ENCODE results near the gene PRKG1. TPM values are rescaled to one million over a fixed set of nuclear protein-coding genes. Genes with fewer than 3 reads are reported as not detected.

The PRKG1 gene
- polyA plus RNA-seq, 3 donors: not detected

- H3K27me3 ChIP-seq (ENCODE audit: control insufficient read depth in 2 of 2, insufficient read depth in 2 of 2, low read length in 2 of 2): no peaks in the 10 kb centered on the region
- H3K4me1 Mint-ChIP-seq: no peaks in the 10 kb centered on the region
- TF ChIP-seq, protein P1, sequence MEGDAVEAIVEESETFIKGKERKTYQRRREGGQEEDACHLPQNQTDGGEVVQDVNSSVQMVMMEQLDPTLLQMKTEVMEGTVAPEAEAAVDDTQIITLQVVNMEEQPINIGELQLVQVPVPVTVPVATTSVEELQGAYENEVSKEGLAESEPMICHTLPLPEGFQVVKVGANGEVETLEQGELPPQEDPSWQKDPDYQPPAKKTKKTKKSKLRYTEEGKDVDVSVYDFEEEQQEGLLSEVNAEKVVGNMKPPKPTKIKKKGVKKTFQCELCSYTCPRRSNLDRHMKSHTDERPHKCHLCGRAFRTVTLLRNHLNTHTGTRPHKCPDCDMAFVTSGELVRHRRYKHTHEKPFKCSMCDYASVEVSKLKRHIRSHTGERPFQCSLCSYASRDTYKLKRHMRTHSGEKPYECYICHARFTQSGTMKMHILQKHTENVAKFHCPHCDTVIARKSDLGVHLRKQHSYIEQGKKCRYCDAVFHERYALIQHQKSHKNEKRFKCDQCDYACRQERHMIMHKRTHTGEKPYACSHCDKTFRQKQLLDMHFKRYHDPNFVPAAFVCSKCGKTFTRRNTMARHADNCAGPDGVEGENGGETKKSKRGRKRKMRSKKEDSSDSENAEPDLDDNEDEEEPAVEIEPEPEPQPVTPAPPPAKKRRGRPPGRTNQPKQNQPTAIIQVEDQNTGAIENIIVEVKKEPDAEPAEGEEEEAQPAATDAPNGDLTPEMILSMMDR (IDR thresholded peaks at IDR 0.05): no peak
- no peaks in the 10 kb centered on the region for H3K9me3 ChIP-seq (replicated peaks in 1 of 2; ENCODE audit: control insufficient read depth in 1 of 2, insufficient read depth in 1 of 2, low read length in 2 of 2)
- no peaks in the 10 kb centered on the region for H3K79me2 ChIP-seq (ENCODE audit: insufficient read depth, low read length)
- DNase-seq: no peak
- H3K36me3 ChIP-seq (replicated peaks in 1 of 2; ENCODE audit: control insufficient read depth in 1 of 2, insufficient read depth in 2 of 2, low read length in 2 of 2): no peaks in the 10 kb centered on the region
- no peak overlapping the region for H3K4me3 Mint-ChIP-seq
- no peaks in the 10 kb centered on the region for H3K4me1 ChIP-seq (ENCODE audit: control insufficient read depth in 1 of 2, insufficient read depth in 2 of 2, low read length in 2 of 2)
- H3K9ac ChIP-seq (ENCODE audit: insufficient read depth, low read length, poor library complexity, severe bottlenecking): no peak overlapping the region
- H3K4me3 ChIP-seq (replicated peaks in 1 of 3; ENCODE audit: low read depth in 2 of 3, low read length in 3 of 3): no peak overlapping the region
- no peaks in the 10 kb centered on the region for H4K20me1 ChIP-seq (ENCODE audit: insufficient read depth, low read length)
- H3K4me2 ChIP-seq (replicated peaks; ENCODE audit: extremely low read depth, low read length, poor library complexity, severe bottlenecking): no peak overlapping the region
- WGBS (ENCODE audit: insufficient coverage): no CpG with 5 or more reads among the region's 1 CpG
- H3K36me3 Mint-ChIP-seq: no peaks in the 10 kb centered on the region
- H3K9me3 Mint-ChIP-seq: peaks cover 0 to 3% (median 0%) of the 10 kb centered on the region in 7 donors
- no peak overlapping the region for H3K27ac ChIP-seq (ENCODE audit: low read depth in 1 of 2, low read length in 2 of 2)
- H2AFZ ChIP-seq (ENCODE audit: insufficient read depth, low read depth, low read length, poor library complexity, severe bottlenecking): no peak overlapping the region
- intact Hi-C loops (cut with micrococcal nuclease): no loop called here
- no peaks in the 10 kb centered on the region for H3K27me3 Mint-ChIP-seq (ENCODE audit: low read depth in 3 of 3)
- no peak overlapping the region for H3K27ac Mint-ChIP-seq
Measured at GRCh38 chr10:52143338-52143737, 1069.1 kb downstream of the PRKG1 start.

DNA sequence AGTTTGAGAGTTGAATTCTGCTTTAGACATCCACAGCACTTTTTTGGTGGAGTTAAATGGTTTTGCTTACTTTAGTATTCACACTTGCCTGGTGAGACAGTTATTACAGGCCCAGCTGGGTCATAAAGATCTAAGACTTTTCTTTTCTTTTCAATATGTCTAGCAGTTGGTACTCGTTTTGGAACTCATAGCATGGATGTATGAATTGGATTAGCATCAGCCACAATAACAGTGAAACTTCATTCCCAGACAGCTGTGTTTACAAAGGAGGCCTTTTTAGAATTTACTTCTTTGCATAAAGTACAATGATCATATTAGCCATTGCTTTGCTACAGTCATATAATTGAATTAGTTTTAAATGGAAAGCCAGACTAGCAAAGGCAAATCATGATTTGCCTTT lies 1071.3 kb downstream of the PRKG1 start:
- Histone ChIP-seq H3K9me3 (replicated peaks in 1 of 2; ENCODE audit: control insufficient read depth in 1 of 2, insufficient read depth in 1 of 2, low read length in 2 of 2) (no peaks in the 10 kb centered on the region), H3K4me3 (replicated peaks in 1 of 3; ENCODE audit: low read depth in 2 of 3, low read length in 3 of 3) (no peak overlapping the region), H3K36me3 (replicated peaks in 1 of 2; ENCODE audit: control insufficient read depth in 1 of 2, insufficient read depth in 2 of 2, low read length in 2 of 2) (no peaks in the 10 kb centered on the region), H2AFZ (ENCODE audit: insufficient read depth, low read depth, low read length, poor library complexity, severe bottlenecking) (no peak overlapping the region), H3K4me2 (replicated peaks; ENCODE audit: extremely low read depth, low read length, poor library complexity, severe bottlenecking) (no peak overlapping the region), H4K20me1 (ENCODE audit: insufficient read depth, low read length) (no peaks in the 10 kb centered on the region), H3K27ac (ENCODE audit: low read depth in 1 of 2, low read length in 2 of 2) (no peak overlapping the region), H3K9ac (ENCODE audit: insufficient read depth, low read length, poor library complexity, severe bottlenecking) (no peak overlapping the region), H3K4me1 (ENCODE audit: control insufficient read depth in 1 of 2, insufficient read depth in 2 of 2, low read length in 2 of 2) (no peaks in the 10 kb centered on the region), H3K27me3 (ENCODE audit: control insufficient read depth in 2 of 2, insufficient read depth in 2 of 2, low read length in 2 of 2) (no peaks in the 10 kb centered on the region), H3K79me2 (ENCODE audit: insufficient read depth, low read length) (no peaks in the 10 kb centered on the region)
- TF ChIP-seq, protein P1 (IDR thresholded peaks at IDR 0.05): no peak
- Mint-ChIP-seq H3K27me3 (ENCODE audit: low read depth in 3 of 3) (no peaks in the 10 kb centered on the region), H3K9me3 (peaks cover 0 to 5% (median 0%) of the 10 kb centered on the region in 7 donors), H3K4me1 (no peaks in the 10 kb centered on the region), H3K4me3 (no peak overlapping the region), H3K27ac (no peak overlapping the region), H3K36me3 (no peaks in the 10 kb centered on the region)
- intact Hi-C loops (cut with micrococcal nuclease): no loop called here
- DNase-seq: no peak
- no CpG with 5 or more reads among the region's 1 CpG for WGBS (ENCODE audit: insufficient coverage)
